WERI-Rb-1 (cell line): Measurements from ENCODE around the gene TTYH1.

Source experiments
- DNase-seq: peaks from one replicate; pipeline ENCODE4 v3.0.0-alpha.2; 2020
- H3K27ac ChIP-seq: fragments of 250-450 bp; sonication (Bioruptor Pico); 2 replicates; pipeline ENCODE4 v1.5.1; 2020; ENCODE audit warnings: mild to moderate bottlenecking, moderate library complexity
- H3K27me3 ChIP-seq: fragments of 250-450 bp; sonication (Bioruptor Pico); 2 replicates; pipeline ENCODE4 v1.5.1; 2021; ENCODE audit warnings: mild to moderate bottlenecking, low read depth, moderate library complexity; ENCODE audit not compliant: insufficient read depth, severe bottlenecking
- H3K36me3 ChIP-seq: fragments of 250-450 bp; sonication (Bioruptor Pico); 2 replicates; pipeline ENCODE4 v1.5.1; 2020; ENCODE audit warnings: mild to moderate bottlenecking, moderate library complexity
- H3K4me3 ChIP-seq: 2 replicates; pipeline ENCODE4 v1.5.1; 2011; ENCODE audit warnings: low read depth, mild to moderate bottlenecking, control low read depth, low read length
- H3K9me3 ChIP-seq: fragments of 250-450 bp; sonication (Bioruptor Pico); 2 replicates; pipeline ENCODE4 v1.5.1; 2021; ENCODE audit warnings: mild to moderate bottlenecking, moderate library complexity; ENCODE audit not compliant: severe bottlenecking
- CTCF ChIP-seq: IDR thresholded peaks from 2 replicates; pipeline ENCODE4 v1.5.1; 2011; ENCODE audit warnings: low read depth, mild to moderate bottlenecking, control low read depth, inconsistent platforms, low read length

The TTYH1 gene

GRCh38 chr19:54470991-54471782 lies 55.9 kb downstream of the TTYH1 start:
- Histone ChIP-seq H3K4me3 (peak overlapping the region; percentile 37), H3K27me3 (peaks cover 43% of the 10 kb centered on the region), H3K27ac (no peak overlapping the region), H3K36me3 (no peaks in the 10 kb centered on the region), H3K9me3 (no peaks in the 10 kb centered on the region)
- no peak for DNase-seq
- no peak for TF ChIP-seq CTCF

- peaks cover 3% of the 10 kb centered on the region for H3K9me3 ChIP-seq
- H3K36me3 ChIP-seq, result no peaks in the 10 kb centered on the region
- DNase-seq, result no peak
- H3K27me3 ChIP-seq, result peaks cover 49% of the 10 kb centered on the region
- H3K27ac ChIP-seq, result no peak within 1 kb of the TSS
- H3K4me3 ChIP-seq, result no peak within 1 kb of the TSS
- TF ChIP-seq CTCF, result no peak
These were observed 58.0 kb downstream of the TTYH1 start, which contains the start of gene CDC42EP5 for GRCh38 chr19:54473071-54473891. Gene CDC42EP5, minus strand, starts transcription at chr19:54473296. Its CDS starts 7,749 bp downstream, at chr19:54465547.

- peaks cover 3% of the 10 kb centered on the region for H3K9me3 ChIP-seq
- H3K27me3 ChIP-seq, result peaks cover 53% of the 10 kb centered on the region
- H3K27ac ChIP-seq, result no peak overlapping the region
- H3K4me3 ChIP-seq, result no peak overlapping the region
- no peaks in the 10 kb centered on the region for H3K36me3 ChIP-seq
- no peak for TF ChIP-seq CTCF
- DNase-seq, result no peak
These were observed 58.7 kb downstream of the TTYH1 start for GRCh38 chr19:54473892-54474372.

GRCh38 chr19:54475706-54476105 lies 60.4 kb downstream of the TTYH1 start:
- Histone ChIP-seq H3K4me3 (no peak overlapping the region), H3K27ac (no peak overlapping the region), H3K36me3 (no peaks in the 10 kb centered on the region), H3K9me3 (peaks cover 3% of the 10 kb centered on the region), H3K27me3 (peaks cover 53% of the 10 kb centered on the region)
- no peak for DNase-seq
- no peak for TF ChIP-seq CTCF

GRCh38 chr19:54477650-54478049 lies 62.4 kb downstream of the TTYH1 start:
- Histone ChIP-seq H3K27ac (no peak overlapping the region), H3K9me3 (peaks cover 3% of the 10 kb centered on the region), H3K36me3 (no peaks in the 10 kb centered on the region), H3K27me3 (peaks cover 63% of the 10 kb centered on the region), H3K4me3 (no peak overlapping the region)
- DNase-seq, result no peak
- peak; percentile 38; the same call in 1 of the 2 replicates for TF ChIP-seq CTCF
